ENCODE measurements around the gene SCAMP5. TPM values are rescaled to one million over a fixed set of nuclear protein-coding genes. Genes with fewer than 3 reads are reported as not detected.

SCAMP5 gene
- total and polyA plus RNA-seq, 2 of the 13 experiments (the other 11 are each of a cell fraction or from before 2014, with no cell fraction given) = 34.3 to 49.0 TPM

DNA sequence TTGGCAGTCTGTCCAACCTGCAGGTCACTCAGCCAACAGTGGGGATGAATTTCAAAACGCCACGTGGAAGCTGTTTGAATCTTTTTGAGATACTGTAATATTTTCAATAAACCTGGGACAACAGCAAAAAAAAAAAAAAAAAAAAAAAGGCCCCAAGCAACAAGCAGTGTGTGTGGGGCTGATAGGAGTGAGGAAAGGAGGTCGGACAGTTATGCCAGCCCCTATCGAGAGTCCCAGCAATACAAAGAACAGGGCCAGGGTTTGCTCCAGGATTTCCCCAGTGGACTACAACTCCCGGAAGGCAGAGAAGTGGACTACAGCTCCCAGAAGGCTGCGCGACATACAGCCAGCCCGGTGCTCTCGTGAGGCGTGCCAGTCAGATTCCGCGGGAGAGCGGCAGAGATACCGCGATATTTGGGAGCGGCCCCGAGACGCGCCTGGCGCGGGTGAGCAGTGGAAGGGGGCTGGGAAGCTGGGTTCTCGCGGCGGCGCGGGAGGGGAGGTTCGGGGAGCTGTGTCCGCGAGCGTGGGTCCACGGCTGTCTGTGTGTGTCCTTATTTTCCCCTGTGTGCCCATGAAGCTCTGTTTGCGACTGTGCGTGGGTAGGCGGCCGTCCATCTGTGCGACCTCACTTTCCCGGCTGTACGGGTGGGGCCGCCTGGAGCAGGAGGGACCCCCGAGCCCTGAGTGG is 28.0 kb downstream of the SCAMP5 start, which contains the start of gene PPCDC (continued):
- TF ChIP-seq, protein P1, sequence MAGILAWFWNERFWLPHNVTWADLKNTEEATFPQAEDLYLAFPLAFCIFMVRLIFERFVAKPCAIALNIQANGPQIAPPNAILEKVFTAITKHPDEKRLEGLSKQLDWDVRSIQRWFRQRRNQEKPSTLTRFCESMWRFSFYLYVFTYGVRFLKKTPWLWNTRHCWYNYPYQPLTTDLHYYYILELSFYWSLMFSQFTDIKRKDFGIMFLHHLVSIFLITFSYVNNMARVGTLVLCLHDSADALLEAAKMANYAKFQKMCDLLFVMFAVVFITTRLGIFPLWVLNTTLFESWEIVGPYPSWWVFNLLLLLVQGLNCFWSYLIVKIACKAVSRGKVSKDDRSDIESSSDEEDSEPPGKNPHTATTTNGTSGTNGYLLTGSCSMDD (CRISPR knock-in tag; IDR thresholded peaks at IDR 0.05) = no peak
- TF ChIP-seq BORCS8-MEF2B (CRISPR knock-in tag; IDR thresholded peaks at IDR 0.05) = peak; percentile 72; the same call in 1 of the 2 replicates
- TF ChIP-seq FOXO1 (CRISPR knock-in tag; IDR thresholded peaks at IDR 0.05) = no peak; the same call in 1 of the 2 replicates
- TF ChIP-seq HNF4A (CRISPR knock-in tag; IDR thresholded peaks at IDR 0.05) = no peak; the same call in 1 of the 2 replicates
- no peak for TF ChIP-seq JUND (CRISPR knock-in tag; IDR thresholded peaks at IDR 0.05)
- no peak for TF ChIP-seq ZNF496 (CRISPR knock-in tag; IDR thresholded peaks at IDR 0.05; ENCODE audit: insufficient replicate concordance)
- TF ChIP-seq, protein P2, sequence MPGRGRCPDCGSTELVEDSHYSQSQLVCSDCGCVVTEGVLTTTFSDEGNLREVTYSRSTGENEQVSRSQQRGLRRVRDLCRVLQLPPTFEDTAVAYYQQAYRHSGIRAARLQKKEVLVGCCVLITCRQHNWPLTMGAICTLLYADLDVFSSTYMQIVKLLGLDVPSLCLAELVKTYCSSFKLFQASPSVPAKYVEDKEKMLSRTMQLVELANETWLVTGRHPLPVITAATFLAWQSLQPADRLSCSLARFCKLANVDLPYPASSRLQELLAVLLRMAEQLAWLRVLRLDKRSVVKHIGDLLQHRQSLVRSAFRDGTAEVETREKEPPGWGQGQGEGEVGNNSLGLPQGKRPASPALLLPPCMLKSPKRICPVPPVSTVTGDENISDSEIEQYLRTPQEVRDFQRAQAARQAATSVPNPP (CRISPR knock-in tag; IDR thresholded peaks at IDR 0.05) = peak; percentile 64; the same call in 1 of the 2 replicates
- 0 out of 2 replicates have a peak, but pooled peaks have one; percentile 44 for TF ChIP-seq ZBTB3 (CRISPR knock-in tag; IDR thresholded peaks at IDR 0.05; ENCODE audit: borderline replicate concordance, low read depth)
- peak; percentile 59; the same call in 1 of the 2 replicates for TF ChIP-seq ZNF768 (CRISPR knock-in tag; IDR thresholded peaks at IDR 0.05)
- peak; percentile 88 for TF ChIP-seq REPIN1 (CRISPR knock-in tag; IDR thresholded peaks at IDR 0.05; ENCODE audit: borderline replicate concordance, low read depth)
- TF ChIP-seq, protein P3, sequence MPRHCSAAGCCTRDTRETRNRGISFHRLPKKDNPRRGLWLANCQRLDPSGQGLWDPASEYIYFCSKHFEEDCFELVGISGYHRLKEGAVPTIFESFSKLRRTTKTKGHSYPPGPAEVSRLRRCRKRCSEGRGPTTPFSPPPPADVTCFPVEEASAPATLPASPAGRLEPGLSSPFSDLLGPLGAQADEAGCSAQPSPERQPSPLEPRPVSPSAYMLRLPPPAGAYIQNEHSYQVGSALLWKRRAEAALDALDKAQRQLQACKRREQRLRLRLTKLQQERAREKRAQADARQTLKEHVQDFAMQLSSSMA (CRISPR knock-in tag; IDR thresholded peaks at IDR 0.05) = peak; percentile 80; the same call in 1 of the 2 replicates
- TF ChIP-seq ZMYM3 (CRISPR knock-in tag; IDR thresholded peaks at IDR 0.05) = peak; percentile 24; the same call in 1 of the 2 replicates
- TF ChIP-seq SRF (IDR thresholded peaks at IDR 0.05; ENCODE audit: low read depth, low read length) = 0 out of 2 replicates have a peak, but pooled peaks have one; percentile 8
- TF ChIP-seq NPAS2 (CRISPR knock-in tag; IDR thresholded peaks at IDR 0.05; ENCODE audit: borderline replicate concordance) = no peak
- TF ChIP-seq, protein P4, sequence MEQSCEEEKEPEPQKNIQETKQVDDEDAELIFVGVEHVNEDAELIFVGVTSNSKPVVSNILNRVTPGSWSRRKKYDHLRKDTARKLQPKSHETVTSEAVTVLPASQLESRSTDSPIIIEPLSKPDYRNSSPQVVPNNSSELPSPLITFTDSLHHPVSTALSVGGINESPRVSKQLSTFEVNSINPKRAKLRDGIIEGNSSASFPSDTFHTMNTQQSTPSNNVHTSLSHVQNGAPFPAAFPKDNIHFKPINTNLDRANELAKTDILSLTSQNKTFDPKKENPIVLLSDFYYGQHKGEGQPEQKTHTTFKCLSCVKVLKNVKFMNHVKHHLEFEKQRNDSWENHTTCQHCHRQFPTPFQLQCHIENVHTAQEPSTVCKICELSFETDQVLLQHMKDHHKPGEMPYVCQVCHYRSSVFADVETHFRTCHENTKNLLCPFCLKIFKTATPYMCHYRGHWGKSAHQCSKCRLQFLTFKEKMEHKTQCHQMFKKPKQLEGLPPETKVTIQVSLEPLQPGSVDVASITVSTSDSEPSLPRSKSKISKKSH (CRISPR knock-in tag; IDR thresholded peaks at IDR 0.05; ENCODE audit: borderline replicate concordance) = peak; percentile 97
- TF ChIP-seq CBFB (CRISPR knock-in tag; IDR thresholded peaks at IDR 0.05) = 0 out of 2 replicates have a peak, but pooled peaks have one; percentile 31
- TF ChIP-seq ARNT2 (CRISPR knock-in tag; IDR thresholded peaks at IDR 0.05; ENCODE audit: low read depth) = peak; percentile 93; the same call in 1 of the 2 replicates
- TF ChIP-seq ZNF782 (CRISPR knock-in tag; IDR thresholded peaks at IDR 0.05; ENCODE audit: borderline replicate concordance) = peak; percentile 27; the same call in 1 of the 2 replicates
- TF ChIP-seq ZNF605 (CRISPR knock-in tag; IDR thresholded peaks at IDR 0.05) = peak; percentile 38; the same call in 1 of the 2 replicates
- TF ChIP-seq ZFX (CRISPR knock-in tag; IDR thresholded peaks at IDR 0.05; ENCODE audit: low read depth) = peak; percentile 80
- peak; percentile 89 for TF ChIP-seq ZFP90 (CRISPR knock-in tag; IDR thresholded peaks at IDR 0.05; ENCODE audit: borderline replicate concordance)
- TF ChIP-seq ZSCAN25 (CRISPR knock-in tag; IDR thresholded peaks at IDR 0.05) = peak; percentile 42; the same call in 1 of the 2 replicates
- TF ChIP-seq, protein P5, sequence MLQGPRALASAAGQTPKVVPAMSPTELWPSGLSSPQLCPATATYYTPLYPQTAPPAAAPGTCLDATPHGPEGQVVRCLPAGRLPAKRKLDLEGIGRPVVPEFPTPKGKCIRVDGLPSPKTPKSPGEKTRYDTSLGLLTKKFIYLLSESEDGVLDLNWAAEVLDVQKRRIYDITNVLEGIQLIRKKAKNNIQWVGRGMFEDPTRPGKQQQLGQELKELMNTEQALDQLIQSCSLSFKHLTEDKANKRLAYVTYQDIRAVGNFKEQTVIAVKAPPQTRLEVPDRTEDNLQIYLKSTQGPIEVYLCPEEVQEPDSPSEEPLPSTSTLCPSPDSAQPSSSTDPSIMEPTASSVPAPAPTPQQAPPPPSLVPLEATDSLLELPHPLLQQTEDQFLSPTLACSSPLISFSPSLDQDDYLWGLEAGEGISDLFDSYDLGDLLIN (CRISPR knock-in tag; IDR thresholded peaks at IDR 0.05; ENCODE audit: borderline replicate concordance) = peak; percentile 96; the same call in 1 of the 2 replicates

All from HepG2 (cell line).